Dedifferentiated amniotic fluid mesenchymal stem cell (primary cell): ENCODE results near the gene TIPARP.
"Not testable (repeated sequence)": the region's sequence is repeated elsewhere in the genome, so short reads cannot be mapped to it uniquely, and the experiment has no call there.

Experiments
- DNase-seq: peaks from one replicate; pipeline ENCODE4 v3.0.0-alpha.2; 2016; ENCODE audit errors: extremely low spot score

Gene TIPARP

GRCh38 chr3:156649681-156650080 lies 24.7 kb upstream of the TIPARP start:
- no peak for DNase-seq

GRCh38 chr3:156652661-156653060 lies 21.7 kb upstream of the TIPARP start:
- DNase-seq, result not testable (repeated sequence)

- DNase-seq, result no peak
Measured at GRCh38 chr3:156654834-156655233, 19.6 kb upstream of the TIPARP start.

DNA sequence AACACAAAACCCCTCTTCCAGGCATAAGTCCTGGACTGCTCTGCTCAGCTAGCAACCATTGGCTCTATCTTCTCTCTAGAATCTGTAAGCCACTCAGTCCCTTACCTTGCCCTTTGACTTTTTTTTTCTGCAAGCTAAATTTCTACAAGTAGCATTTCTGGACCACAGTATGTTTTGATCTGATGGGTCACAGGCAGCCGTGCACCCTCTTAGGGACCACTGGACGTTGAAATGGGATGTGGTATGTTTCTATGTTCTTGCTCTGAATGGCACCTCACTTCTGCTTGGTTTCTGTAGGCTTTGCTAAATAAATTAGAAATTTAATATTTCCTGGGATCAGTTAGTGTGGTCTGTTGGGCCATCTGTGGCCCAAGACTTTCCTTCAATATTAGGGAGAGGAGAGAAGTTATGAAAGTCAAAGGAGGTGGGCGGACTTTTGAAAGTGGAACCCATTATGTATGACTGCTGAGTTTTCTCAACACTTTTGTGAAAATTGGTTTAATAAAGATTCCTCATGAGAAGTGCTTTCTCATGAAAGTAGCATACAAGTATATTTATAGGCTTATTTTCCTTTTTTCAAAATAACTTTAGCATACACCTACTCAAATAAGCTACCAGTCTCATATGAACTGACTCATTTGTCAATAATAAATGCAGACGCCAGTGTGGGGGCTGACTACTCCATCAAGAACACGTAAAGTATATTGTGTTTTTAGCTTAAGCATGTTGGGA lies 18.4 kb upstream of the TIPARP start:
- no peak for DNase-seq

- DNase-seq, result no peak
Measured at GRCh38 chr3:156657440-156657839, 16.9 kb upstream of the TIPARP start.

DNA sequence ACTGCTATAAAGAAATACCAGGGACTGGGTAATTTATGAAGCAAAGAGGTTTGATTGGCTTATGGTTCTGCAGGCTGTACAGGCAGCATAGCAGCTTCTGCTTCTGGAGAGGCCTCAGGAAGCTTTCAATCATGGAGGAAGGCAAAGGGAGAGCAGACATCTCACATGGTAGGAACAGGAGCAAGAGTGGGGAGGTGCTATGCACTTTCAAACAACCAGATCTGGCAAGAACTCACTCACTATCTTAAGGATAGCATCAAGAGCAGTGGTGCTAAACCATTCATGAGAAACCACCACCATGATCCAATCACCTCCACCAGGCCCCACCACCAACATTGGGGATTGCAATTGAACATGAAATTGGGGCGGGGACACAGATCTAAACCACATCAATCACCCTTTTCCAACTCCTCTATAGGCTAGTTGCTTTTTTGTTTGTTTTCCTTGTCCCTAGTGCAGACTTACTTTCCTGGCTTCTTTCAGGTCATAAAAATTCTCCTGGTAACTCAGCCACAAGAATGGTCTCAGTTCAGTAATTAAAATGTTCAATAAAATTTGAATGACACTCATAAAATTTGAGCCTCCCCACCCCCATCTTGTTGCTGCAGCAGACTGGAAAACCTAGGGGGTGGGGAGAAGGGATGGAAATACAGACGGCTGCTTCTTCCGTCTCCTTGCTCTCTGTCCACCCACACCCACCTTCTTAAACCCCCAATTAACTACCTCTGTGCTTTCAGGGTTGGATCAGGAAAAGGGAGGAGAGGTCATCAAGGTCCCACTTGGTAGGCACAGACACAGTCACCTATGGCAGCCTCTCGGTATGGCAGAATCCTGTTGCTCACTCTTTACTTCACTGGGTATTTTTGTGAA lies 16.3 kb upstream of the TIPARP start:
- no peak for DNase-seq

GRCh38 chr3:156658732-156659090 lies 15.7 kb upstream of the TIPARP start:
- DNase-seq, result no peak

- DNase-seq, result no peak
Measured at GRCh38 chr3:156659260-156659659, 15.1 kb upstream of the TIPARP start.

DNA sequence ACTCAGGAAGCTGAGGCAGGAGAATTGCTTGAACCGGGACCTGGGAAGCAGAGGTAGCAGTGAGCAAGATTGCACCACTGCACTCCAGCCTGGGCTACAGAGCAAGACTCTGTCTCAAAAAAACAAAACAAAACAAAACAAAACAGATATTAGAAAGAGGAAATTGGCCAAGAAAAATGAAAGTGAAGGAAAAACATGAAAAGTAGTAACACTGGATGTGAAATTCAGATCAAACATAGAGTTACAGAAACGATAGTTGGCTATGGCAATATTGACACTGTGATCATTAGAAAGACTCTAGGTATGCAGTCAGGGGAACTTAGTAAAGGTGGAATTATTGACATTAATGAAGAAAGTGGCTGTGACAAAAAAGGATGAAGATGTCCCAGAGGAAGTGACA lies 13.2 kb upstream of the TIPARP start:
- DNase-seq, result no peak

GRCh38 chr3:156664011-156664830 lies 10.2 kb upstream of the TIPARP start:
- DNase-seq, result no peak

GRCh38 chr3:156664831-156665178 lies 9.6 kb upstream of the TIPARP start:
- DNase-seq, result no peak

- peak; percentile 52 for DNase-seq
Measured at GRCh38 chr3:156665291-156665690, 9.1 kb upstream of the TIPARP start.

DNA sequence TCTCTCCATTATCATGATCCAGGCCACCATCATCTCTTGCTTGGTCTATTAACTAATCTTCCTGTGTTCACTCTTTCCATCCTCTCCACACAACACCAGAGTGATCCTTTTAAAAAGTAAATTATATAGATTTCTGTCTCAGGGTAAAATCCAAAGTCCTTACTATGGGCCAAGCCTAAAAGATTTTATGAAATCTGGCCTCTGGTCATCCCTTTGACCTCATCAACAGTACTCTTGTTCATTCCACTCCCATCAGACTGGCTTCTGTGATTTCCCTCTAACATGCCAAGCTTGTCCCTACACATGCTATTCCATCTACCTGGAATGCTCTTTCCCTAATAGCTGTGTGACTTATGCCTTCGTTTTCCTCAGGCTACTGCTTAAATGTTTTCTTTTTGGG lies 8.3 kb upstream of the TIPARP start:
- DNase-seq, result no peak

DNA sequence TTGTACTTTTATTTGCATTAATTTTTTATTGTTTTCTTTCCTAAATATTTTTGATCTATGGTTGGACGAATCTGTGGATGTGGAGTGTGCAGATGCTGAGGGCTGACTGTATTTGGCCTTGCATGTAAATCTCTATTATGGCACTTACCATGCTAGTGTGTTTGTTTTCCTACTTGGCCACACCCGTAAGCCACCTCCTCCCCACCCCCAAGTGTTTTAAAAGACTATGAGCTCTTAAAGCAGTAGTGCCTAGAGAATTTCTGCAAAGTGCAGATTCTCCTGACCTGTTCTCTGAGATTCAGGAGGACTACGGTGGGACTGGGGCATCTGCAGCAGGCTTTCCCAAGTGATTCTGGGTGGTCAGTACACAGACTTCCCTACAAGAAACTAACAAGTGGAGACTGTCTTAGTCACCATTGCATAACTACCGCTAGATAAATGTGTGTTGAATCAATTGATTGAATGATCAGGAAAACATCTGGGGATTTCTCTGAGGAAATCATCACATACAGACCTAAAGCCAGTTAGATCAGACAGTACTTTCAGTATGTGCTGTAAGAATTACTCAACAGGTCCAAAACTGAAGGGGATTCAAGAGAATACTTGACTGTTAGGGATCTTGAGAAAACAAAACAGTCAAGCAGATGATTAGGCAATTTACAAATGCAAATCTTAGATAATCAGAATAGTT lies 6.2 kb upstream of the TIPARP start:
- DNase-seq, result no peak

DNA sequence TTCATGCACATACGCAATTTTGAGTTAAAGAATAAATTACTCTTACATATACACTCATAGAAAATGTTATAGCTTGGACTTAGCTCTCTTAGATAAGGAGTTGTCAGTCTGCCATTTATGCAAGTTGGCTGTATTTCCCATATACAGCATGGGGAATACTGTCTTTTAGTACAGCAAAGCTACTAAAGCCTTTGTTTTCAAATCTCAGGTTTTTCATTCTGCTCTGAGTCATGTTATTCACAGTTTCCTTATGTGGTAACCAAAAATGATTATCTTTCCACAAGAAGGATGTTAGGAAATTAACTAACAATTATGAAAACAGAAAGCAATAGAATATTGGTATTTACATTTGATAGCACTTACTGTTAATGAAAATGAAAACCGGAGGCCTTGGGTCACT lies 4.3 kb upstream of the TIPARP start:
- no peak for DNase-seq

DNA sequence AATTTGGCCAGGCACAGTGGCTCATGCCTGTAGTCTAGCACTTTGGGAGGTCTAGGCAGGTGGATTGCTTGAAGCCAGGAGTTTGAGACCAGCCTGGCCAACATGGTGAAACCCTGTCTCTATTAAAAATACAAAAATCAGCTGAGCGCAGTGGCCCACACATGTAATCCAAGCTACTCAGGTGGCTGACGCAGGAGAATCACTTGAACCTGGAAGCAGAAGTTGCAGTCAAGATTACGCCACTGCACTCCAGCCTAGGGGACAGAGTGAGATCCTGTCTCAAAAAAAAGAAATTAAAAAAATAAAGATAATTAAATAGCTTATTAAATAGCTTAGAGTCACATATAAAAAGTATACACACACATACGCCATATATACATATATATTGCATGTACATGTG lies 3.7 kb upstream of the TIPARP start:
- DNase-seq, result no peak

GRCh38 chr3:156673732-156674045 lies 701 bp upstream of the TIPARP start:
- no peak for DNase-seq

DNA sequence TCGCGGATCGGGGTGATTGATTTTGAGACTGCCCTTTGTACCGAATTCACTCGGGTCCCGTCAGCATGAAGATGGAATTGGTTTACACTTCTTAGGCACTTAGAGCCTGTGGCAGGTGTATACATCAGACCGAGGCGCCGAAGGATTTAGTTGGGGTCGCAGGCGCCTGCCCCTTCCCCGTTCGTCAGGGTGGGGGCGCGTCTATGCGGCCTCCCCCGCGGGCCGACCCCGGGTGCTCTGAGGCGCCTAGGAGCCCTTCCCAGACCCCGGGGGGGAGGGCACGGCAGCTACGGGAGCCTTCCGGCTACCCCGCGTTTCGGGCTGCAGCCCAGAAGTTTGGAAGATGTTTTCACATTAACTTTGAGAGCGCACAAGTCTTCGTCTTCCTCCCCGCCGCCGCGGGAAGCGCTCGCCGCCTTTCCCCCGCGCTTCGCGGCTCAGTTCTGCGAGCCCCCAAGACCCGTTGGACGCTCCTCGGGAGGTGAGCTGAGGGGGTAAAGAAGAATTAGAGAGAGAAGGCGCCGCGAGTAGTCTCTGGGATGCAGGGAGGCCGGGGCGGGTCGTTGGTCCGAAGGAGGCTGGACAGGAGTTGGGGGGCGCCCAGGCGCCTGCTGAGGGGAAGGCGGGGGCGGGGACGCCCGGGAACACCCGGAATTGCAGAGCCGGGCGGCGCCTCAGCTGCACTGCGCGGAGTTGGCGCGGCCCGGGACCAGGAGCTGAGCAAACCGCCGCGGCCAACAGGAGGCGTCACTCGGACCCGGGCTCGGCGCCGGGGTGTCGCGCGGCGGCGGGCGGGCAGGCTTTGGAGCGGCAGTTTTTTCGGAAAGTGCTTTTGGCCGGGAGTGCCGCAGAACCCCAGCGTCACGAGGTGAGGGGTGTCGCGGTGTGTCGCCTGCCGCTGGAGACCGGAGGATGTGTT lies 780 bp downstream of the TIPARP start:
- no peak for DNase-seq

DNA sequence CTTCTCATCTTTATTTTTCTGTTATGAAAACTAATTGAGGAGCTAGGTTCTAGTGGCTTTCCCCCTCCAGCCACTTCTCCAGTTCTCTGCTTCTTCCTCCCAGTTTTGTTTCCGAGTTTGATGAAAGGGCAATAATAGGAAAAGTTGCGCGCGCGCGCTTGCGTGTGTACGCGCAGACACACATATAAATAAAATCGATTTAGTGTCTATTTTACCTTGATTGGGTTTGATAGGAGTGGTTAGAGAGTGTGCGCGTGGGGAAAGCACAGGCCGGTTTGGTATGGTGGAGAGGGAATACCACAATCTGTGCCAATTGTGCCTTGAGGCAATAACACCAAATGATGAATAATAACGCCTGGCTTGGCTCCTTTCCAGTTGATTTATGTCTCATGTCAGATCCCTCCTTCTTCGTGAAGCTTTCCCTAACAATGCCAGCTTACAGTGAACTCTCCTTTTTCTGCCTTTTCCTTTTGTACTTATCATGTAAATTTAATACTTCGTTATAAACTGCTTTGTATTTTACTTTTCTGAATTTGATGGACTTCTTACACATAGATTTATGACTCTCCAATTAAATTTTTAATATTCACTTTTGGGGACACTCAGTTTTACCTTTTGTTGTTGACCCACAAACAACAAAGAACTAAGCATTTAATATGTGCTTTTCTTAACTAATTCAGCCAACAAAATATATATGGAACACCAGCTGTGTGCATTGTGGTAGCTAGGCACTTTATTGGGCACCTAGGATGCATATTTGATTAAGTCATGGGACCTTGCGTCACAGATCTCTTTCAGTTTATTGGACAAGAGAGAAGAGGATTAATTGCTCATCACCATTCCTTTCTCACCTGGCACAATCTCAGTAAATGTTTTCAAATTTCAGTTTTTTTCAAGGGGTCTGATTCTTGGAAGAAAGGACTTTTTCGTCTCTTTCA lies 1.7 kb downstream of the TIPARP start:
- DNase-seq, result peak; percentile 73
